ENCODE measurements around the gene OMA1. TPM values are rescaled to one million over a fixed set of nuclear protein-coding genes. Genes with fewer than 3 reads are reported as not detected.

Gene OMA1
- total and polyA plus RNA-seq, 12 donors, result 16.2 to 44.9 (median 32.3) TPM

DNA sequence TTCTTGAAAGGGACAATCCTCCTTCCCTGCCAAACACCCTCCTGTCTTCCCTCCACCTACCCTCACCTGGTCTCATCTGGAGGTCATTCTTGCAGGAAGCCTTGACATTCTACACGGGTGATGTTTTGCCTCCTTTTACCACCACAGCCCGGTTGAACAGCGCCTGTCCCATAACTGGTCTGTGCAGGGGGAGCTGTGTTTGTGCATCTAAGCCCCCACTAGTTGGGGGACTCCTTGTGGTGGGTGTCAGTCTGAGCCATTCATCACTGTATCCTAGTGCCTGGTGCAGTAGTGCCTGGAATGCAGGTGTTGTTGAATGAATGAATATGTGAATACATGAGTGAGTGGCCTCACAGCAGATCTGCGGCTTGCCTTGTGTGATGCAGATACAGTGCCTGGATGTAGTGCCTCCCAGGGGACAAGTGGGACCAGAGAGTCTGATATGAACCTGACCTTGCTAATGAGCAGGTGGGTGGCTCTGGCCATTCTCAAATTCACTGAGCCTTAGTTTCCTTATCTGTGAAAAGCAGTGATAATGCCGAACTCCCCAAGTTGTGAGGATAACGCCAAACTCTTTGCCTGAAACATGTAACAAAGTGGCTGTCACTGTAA lies 79.8 kb downstream of the OMA1 start:
- Histone ChIP-seq H3K27ac (no peak overlapping the region), H3K27me3 (no peaks in the 10 kb centered on the region), H3K36me3 (replicated peaks in 1 of 2) (no peaks in the 10 kb centered on the region), H3K9me3 (replicated peaks in 1 of 3) (no peaks in the 10 kb centered on the region), H3K4me1 (replicated peaks in 1 of 2) (no peaks in the 10 kb centered on the region), H3K4me3 (no peak overlapping the region)
- whole genome bisulfite sequencing, 4 donors, result 79 to 89% (median 84%) methylated on average over 5 to 6 of the region's 6 CpGs
- no peak for DNase-seq
- TF ChIP-seq, protein P1, sequence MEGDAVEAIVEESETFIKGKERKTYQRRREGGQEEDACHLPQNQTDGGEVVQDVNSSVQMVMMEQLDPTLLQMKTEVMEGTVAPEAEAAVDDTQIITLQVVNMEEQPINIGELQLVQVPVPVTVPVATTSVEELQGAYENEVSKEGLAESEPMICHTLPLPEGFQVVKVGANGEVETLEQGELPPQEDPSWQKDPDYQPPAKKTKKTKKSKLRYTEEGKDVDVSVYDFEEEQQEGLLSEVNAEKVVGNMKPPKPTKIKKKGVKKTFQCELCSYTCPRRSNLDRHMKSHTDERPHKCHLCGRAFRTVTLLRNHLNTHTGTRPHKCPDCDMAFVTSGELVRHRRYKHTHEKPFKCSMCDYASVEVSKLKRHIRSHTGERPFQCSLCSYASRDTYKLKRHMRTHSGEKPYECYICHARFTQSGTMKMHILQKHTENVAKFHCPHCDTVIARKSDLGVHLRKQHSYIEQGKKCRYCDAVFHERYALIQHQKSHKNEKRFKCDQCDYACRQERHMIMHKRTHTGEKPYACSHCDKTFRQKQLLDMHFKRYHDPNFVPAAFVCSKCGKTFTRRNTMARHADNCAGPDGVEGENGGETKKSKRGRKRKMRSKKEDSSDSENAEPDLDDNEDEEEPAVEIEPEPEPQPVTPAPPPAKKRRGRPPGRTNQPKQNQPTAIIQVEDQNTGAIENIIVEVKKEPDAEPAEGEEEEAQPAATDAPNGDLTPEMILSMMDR (IDR thresholded peaks at IDR 0.05), result no peak
- TF ChIP-seq POLR2A (IDR thresholded peaks at IDR 0.05), result no peak
- intact Hi-C loops (cut with DNase I), result no loop called here

DNA sequence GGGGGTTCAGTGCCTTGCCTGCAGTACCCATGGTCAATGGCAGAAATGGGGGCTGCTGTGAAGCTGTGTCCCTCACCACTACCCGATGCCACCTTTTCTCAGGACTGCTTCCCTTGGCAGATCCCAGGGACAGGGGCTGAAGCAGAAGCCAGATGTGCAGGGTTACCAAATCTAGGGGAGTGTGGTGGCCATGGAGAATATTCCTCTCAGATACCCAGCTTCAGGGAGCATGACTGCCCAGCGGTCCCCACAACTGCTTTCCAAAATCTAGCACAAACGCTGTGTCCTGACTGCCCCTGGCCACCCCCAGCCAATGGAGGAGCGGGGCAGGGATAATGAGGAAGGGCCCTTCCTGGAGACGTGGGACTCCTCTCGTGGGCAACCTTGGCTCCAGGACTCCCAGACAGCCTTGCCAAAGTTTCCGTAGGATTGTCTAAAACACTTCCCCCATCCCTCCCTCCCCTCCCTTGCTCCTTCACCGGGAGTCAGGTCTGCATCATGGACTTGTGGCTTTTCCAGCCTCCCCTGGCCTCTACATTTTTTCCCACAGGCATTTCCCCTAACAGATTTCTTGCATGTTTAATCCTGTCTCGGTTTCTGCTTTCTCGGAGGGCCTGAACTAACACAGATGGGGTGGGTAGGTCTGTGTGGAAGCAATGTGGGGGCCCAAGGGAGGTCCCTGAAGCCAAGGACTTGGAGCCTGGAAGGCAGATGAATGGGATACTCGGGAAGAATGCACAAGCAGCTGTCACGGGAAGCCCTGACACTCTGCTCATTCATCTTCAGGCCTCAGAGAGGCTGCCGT lies 80.5 kb downstream of the OMA1 start:
- no peaks in the 10 kb centered on the region for H3K27me3 ChIP-seq
- 66 to 79% (median 78%) methylated on average over 12 to 13 of the region's 13 CpGs for WGBS, 4 donors
- intact Hi-C loops (cut with DNase I), result no loop called here
- no peaks in the 10 kb centered on the region for H3K9me3 ChIP-seq (replicated peaks in 1 of 3)
- H3K36me3 ChIP-seq (replicated peaks in 1 of 2), result no peaks in the 10 kb centered on the region
- TF ChIP-seq POLR2A (IDR thresholded peaks at IDR 0.05), result no peak
- TF ChIP-seq, protein P1 (IDR thresholded peaks at IDR 0.05), result no peak
- no peak for DNase-seq
- no peak overlapping the region for H3K4me3 ChIP-seq
- no peaks in the 10 kb centered on the region for H3K4me1 ChIP-seq (replicated peaks in 1 of 2)
- H3K27ac ChIP-seq, result no peak overlapping the region

DNA sequence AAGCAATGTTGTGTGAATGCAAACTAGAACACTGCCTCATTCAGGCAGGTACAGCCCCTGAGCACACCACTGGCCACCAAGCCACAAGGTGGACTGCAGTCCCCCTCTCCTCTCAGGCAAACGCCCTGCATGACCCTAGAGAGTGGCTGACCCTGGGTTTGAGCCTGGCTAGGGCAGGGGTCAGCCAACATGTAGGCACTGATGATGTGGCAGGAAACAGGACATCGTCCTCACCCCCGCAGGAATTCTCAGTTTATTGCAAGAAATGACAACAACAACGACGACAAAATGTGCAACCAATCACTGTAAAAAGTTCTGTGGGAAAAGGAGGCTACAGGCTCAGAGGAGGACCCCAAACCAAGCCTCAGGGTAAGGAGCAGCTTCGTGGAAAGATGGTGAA lies 81.3 kb downstream of the OMA1 start:
- Histone ChIP-seq H3K27me3 (no peaks in the 10 kb centered on the region), H3K4me3 (no peak overlapping the region), H3K27ac (no peak overlapping the region), H3K4me1 (replicated peaks in 1 of 2) (no peaks in the 10 kb centered on the region), H3K9me3 (replicated peaks in 1 of 3) (no peaks in the 10 kb centered on the region), H3K36me3 (replicated peaks in 1 of 2) (no peaks in the 10 kb centered on the region)
- no peak for DNase-seq
- TF ChIP-seq, protein P1 (IDR thresholded peaks at IDR 0.05), result no peak
- no peak for TF ChIP-seq POLR2A (IDR thresholded peaks at IDR 0.05)
- intact Hi-C loops (cut with DNase I), result no loop called here
- 81 to 88% (median 85%) methylated on average over 6 of the region's 6 CpGs for WGBS, 4 donors

DNA sequence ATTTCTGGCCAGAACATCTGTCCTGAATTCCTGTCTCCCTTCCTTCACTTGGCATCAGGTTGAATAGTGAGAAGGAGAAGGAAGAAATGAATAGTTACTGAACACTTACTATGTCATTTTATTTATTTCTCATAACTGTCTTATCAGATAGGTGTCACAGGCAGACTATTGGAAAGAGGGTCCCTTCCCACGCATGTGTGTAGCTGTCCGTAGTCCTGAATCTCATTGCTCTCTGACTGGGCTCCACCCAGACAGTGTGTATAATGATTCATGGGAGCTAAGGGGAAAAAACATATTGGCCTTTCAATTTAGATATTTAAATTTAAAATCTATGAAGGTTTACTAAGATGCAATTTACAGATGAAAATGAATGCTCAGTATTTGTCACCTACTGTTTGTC lies 86.1 kb downstream of the OMA1 start:
- H3K27me3 ChIP-seq, result no peaks in the 10 kb centered on the region
- no peaks in the 10 kb centered on the region for H3K9me3 ChIP-seq (replicated peaks in 1 of 3)
- WGBS, 4 donors, result 50 to 54% (median 52%) methylated on average over 2 of the region's 2 CpGs
- no peaks in the 10 kb centered on the region for H3K36me3 ChIP-seq (replicated peaks in 1 of 2)
- intact Hi-C loops (cut with DNase I), result no loop called here
- H3K4me1 ChIP-seq (replicated peaks in 1 of 2), result no peaks in the 10 kb centered on the region
- H3K4me3 ChIP-seq, result no peak overlapping the region
- TF ChIP-seq, protein P1 (IDR thresholded peaks at IDR 0.05), result no peak
- no peak for TF ChIP-seq POLR2A (IDR thresholded peaks at IDR 0.05)
- DNase-seq, result no peak
- no peak overlapping the region for H3K27ac ChIP-seq

All from adrenal gland (tissue), 12 donors.